GM12878 (cell line): ENCODE results near the gene TMPRSS2. TPM values are rescaled to one million over a fixed set of nuclear protein-coding genes. Genes with fewer than 3 reads are reported as not detected.

ENCODE experiments used
- ATAC-seq: fragments of 200-7000 bp; cut with Tn5 transposase; 3 replicates; pipeline ENCODE4 v1.9.1; 2020; ENCODE audit warnings: mild to moderate bottlenecking, moderate library complexity
- BruUV-seq: library from RNA; stranded (reverse); fragments of 400-500 nt; replicated peaks from 2 replicates; lab custom pipeline; 2021; lab: Mats Ljungman, UMichigan
- CTCF ChIA-PET: fragments of 300-600 bp; sonication (Branson Sonifier 250); formaldehyde crosslinking; extraction: SDS; loops from one replicate; lab custom pipeline; 2021; ENCODE audit warnings: inconsistent platforms; lab: Yijun Ruan, JAX
- POLR2A ChIA-PET: fragments of 350-600 bp; formaldehyde crosslinking; extraction: SDS; loops from one replicate; lab custom pipeline; 2021; ENCODE audit warnings: inconsistent platforms; lab: Charles Lee
- RAD21 ChIA-PET: fragments of 300-600 bp; sonication (Branson Sonifier 250); formaldehyde crosslinking; loops from one replicate; lab custom pipeline; 2023; ENCODE audit warnings: antibody characterized with exemption; ENCODE audit not compliant: unreplicated experiment; lab: Charles Lee
- SMC1A ChIA-PET: fragments of 300-600 bp; sonication (Branson Sonifier 250); formaldehyde crosslinking; loops from one replicate; lab custom pipeline; 2023; ENCODE audit not compliant: unreplicated experiment, uncharacterized antibody; lab: Charles Lee
- DNase-seq: peaks from one replicate; pipeline ENCODE4 v3.0.0-alpha.2; 2011; ENCODE audit warnings: low read depth, low spot score
- FAIRE-seq: peaks from 3 replicates; lab custom pipeline; 2011; peaks lifted over from hg19 to GRCh38; lab: Jason Lieb, UNC
- H2AFZ ChIP-seq: 2 replicates; pipeline ENCODE4 v1.6.0; 2011; ENCODE audit warnings: low read depth, low read length, control low read depth; ENCODE audit not compliant: control insufficient read depth
- H3K27ac ChIP-seq: 2 replicates; pipeline ENCODE4 v1.5.1; 2011; ENCODE audit warnings: control low read depth; ENCODE audit not compliant: control insufficient read depth, insufficient read depth
- H3K27me3 ChIP-seq, 2 experiments: replicated peaks in 1 of 2; 2 replicates each; pipeline versions ENCODE4 v1.6.0 to v1.6.1; 2011; ENCODE audit warnings: low read length in 1 of 2; ENCODE audit not compliant: control insufficient read depth in 2 of 2, insufficient read depth in 2 of 2
- H3K36me3 ChIP-seq, 2 experiments: 2 replicates each; pipeline ENCODE4 v1.5.1; 2011; ENCODE audit warnings: low read length in 1 of 2; ENCODE audit not compliant: control insufficient read depth in 2 of 2, insufficient read depth in 2 of 2
- H3K4me1 ChIP-seq: 2 replicates; pipeline ENCODE4 v1.6.1; 2011; ENCODE audit warnings: mild to moderate bottlenecking, low read length, moderate library complexity, mixed read lengths; ENCODE audit not compliant: control insufficient read depth, insufficient read depth
- H3K4me2 ChIP-seq: 2 replicates; pipeline ENCODE4 v1.6.0; 2011; ENCODE audit warnings: control low read depth; ENCODE audit not compliant: control insufficient read depth, insufficient read depth
- H3K4me3 ChIP-seq: fragments of 200-600 bp; sonication (generic); 2 replicates; pipeline ENCODE4 v1.5.1; 2016
- H3K79me2 ChIP-seq: 2 replicates; pipeline ENCODE4 v1.6.0; 2011; ENCODE audit warnings: low read length; ENCODE audit not compliant: control insufficient read depth, insufficient read depth
- H3K9ac ChIP-seq: 2 replicates; pipeline ENCODE4 v1.8.0; 2011; ENCODE audit warnings: low read length, control low read depth, mixed read lengths; ENCODE audit not compliant: control insufficient read depth, insufficient read depth
- H3K9me3 ChIP-seq: replicated peaks from 3 replicates; pipeline ENCODE4 v1.5.1; 2011; ENCODE audit warnings: mild to moderate bottlenecking, low read length; ENCODE audit not compliant: control insufficient read depth, insufficient read depth
- H4K20me1 ChIP-seq: 2 replicates; pipeline ENCODE4 v1.6.0; 2011; ENCODE audit not compliant: control insufficient read depth, insufficient read depth
- BHLHE40 ChIP-seq, 2 experiments: fragments of 450-650 bp in 1 of 2; IDR thresholded peaks; 2 replicates each; pipeline ENCODE4 v1.6.1; 2011 to 2017; ENCODE audit warnings: low read depth in 2 of 2, borderline replicate concordance in 1 of 2, improper control_type of control experiment in 1 of 2, low read length in 1 of 2, mild to moderate bottlenecking in 1 of 2
- BRCA1 ChIP-seq: IDR thresholded peaks from 2 replicates; pipeline ENCODE4 v1.6.1; 2011; ENCODE audit warnings: low read depth, low read length, improper control_type of control experiment
- CTCF ChIP-seq, 3 experiments: IDR thresholded peaks in 2 of 3; conservative IDR thresholded peaks in 1 of 3; 2 replicates each; pipeline ENCODE4 v1.5.1; 2011; ENCODE audit warnings: low read depth in 3 of 3, low read length in 3 of 3, mild to moderate bottlenecking in 3 of 3, control low read depth in 2 of 3, moderate library complexity in 2 of 3, inconsistent platforms in 1 of 3, mixed read lengths in 1 of 3; ENCODE audit not compliant: control insufficient read depth in 2 of 3, insufficient read depth in 1 of 3; ENCODE audit errors: extremely low read depth in 1 of 3
- EED ChIP-seq: sonication (generic); IDR thresholded peaks from 2 replicates; pipeline ENCODE4 v1.6.1; 2016; ENCODE audit warnings: antibody characterized with exemption, low read depth
- ESRRA ChIP-seq: IDR thresholded peaks from 2 replicates; pipeline ENCODE4 v1.6.1; 2012; ENCODE audit warnings: mild to moderate bottlenecking, low read length, improper control_type of control experiment
- GATAD2B ChIP-seq: fragments of 450-650 bp; conservative IDR thresholded peaks from 2 replicates; pipeline ENCODE4 v1.6.1; 2017; ENCODE audit warnings: low read depth, mild to moderate bottlenecking, moderate library complexity
- IRF4 ChIP-seq: IDR thresholded peaks from 2 replicates; pipeline ENCODE4 v1.6.1; 2011; ENCODE audit warnings: low read depth, low read length
- JUND ChIP-seq: IDR thresholded peaks from 2 replicates; pipeline ENCODE4 v1.6.1; 2012; ENCODE audit warnings: low read depth, mild to moderate bottlenecking, low read length, improper control_type of control experiment, moderate library complexity
- MEF2A ChIP-seq: IDR thresholded peaks from 2 replicates; pipeline ENCODE4 v1.6.1; 2011; ENCODE audit warnings: low read depth, mild to moderate bottlenecking, low read length, moderate library complexity; ENCODE audit not compliant: insufficient read depth
- POLR2A ChIP-seq: IDR thresholded peaks from 2 replicates; pipeline ENCODE4 v1.6.1; 2011; ENCODE audit warnings: low read depth, mild to moderate bottlenecking, low read length
- POLR2AphosphoS2 ChIP-seq: IDR thresholded peaks from 2 replicates; pipeline ENCODE4 v1.6.1; 2011; ENCODE audit warnings: low read depth, mild to moderate bottlenecking, low read length, improper control_type of control experiment, moderate library complexity
- POLR2AphosphoS5 ChIP-seq: IDR thresholded peaks from 2 replicates; pipeline ENCODE4 v1.6.1; 2011; ENCODE audit warnings: mild to moderate bottlenecking, low read length, inconsistent platforms
- RAD21 ChIP-seq: IDR thresholded peaks from 2 replicates; pipeline ENCODE4 v1.6.1; 2011; ENCODE audit warnings: mild to moderate bottlenecking, low read depth, low read length, moderate library complexity; ENCODE audit not compliant: insufficient read depth
- RELB ChIP-seq: fragments of 450-650 bp; IDR thresholded peaks from 2 replicates; pipeline ENCODE4 v1.6.1; 2017; ENCODE audit warnings: low read depth, mild to moderate bottlenecking, moderate library complexity
- RUNX3 ChIP-seq: IDR thresholded peaks from 2 replicates; pipeline ENCODE4 v1.6.1; 2012; ENCODE audit warnings: low read length, inconsistent platforms
- SMAD5 ChIP-seq: IDR thresholded peaks from 2 replicates; pipeline ENCODE4 v1.6.1; 2016; ENCODE audit warnings: antibody characterized with exemption, low read depth
- SMARCA5 ChIP-seq: fragments of 450-650 bp; IDR thresholded peaks from 2 replicates; pipeline ENCODE4 v1.6.1; 2017; ENCODE audit warnings: mild to moderate bottlenecking
- SMC3 ChIP-seq: IDR thresholded peaks from 2 replicates; pipeline ENCODE4 v1.6.1; 2011; ENCODE audit warnings: low read length, improper control_type of control experiment, borderline replicate concordance
- YY1 ChIP-seq: IDR thresholded peaks from 2 replicates; pipeline ENCODE4 v1.6.1; 2011; ENCODE audit warnings: low read depth, mild to moderate bottlenecking, low read length
- WGBS: methylation state at CpG from one replicate; pipeline ENCODE4 v1.1.6; 2016; ENCODE audit warnings: low lambda C conversion rate; ENCODE audit not compliant: insufficient replicate concordance, insufficient coverage; ENCODE audit errors: missing lambda C conversion rate; 5-methylcytosine and 5-hydroxymethylcytosine counted together
- in situ Hi-C: fragments of 300-500 bp; cut with MboI; formaldehyde crosslinking; loops from 9 replicates; pipeline ENCODE4 v1.14.3; 2018; ENCODE audit warnings: mixed read lengths
- intact Hi-C: fragments of 100-400 bp; cut with micrococcal nuclease; formaldehyde crosslinking; loops from one replicate; pipeline ENCODE4 v1.14.2; 2022; ENCODE audit not compliant: unreplicated experiment
- polyA plus RNA-seq, 11 experiments: library from polyadenylated mRNA; depleted of rRNA in 4 of 11; unstranded in 6 of 11; stranded (reverse) in 5 of 11; fragments of >200 nt; fragmentation: Nextera tagmentation in 4 of 11; fragmentation: Illumina TruSeq in 1 of 11; extraction: Ambion mirVana in 4 of 11; extraction: Trizol in 1 of 11; gene quantifications; 1 replicate in 1 of 11; 2 replicates in 10 of 11; pipeline versions ENCODE4 v1.2.1 to v1.2.3, GENCODE V29; 2011 to 2016; ENCODE audit warnings: inconsistent platforms in 2 of 11, missing spikeins in 2 of 11, low read depth in 1 of 11
- total RNA-seq, 4 experiments: library from RNA; depleted of rRNA in 3 of 4; stranded (reverse); fragments of >200 nt in 3 of 4; fragmentation: Illumina TruSeq in 1 of 4; extraction: Trizol in 1 of 4; gene quantifications; 2 replicates each; pipeline versions ENCODE4 v1.2.1 to v1.2.3, GENCODE V29; 2013 to 2021

The TMPRSS2 gene
- total and polyA plus RNA-seq, 10 of the 15 experiments (the other 5 are each of a cell fraction or from before 2014, with no cell fraction given), result 0.19 to 0.26 TPM; not detected in 8

- Histone ChIP-seq H3K4me1 (no peaks in the 10 kb centered on the region), H3K27ac (no peak overlapping the region), H3K36me3 (peaks cover 17 to 27% of the 10 kb centered on the region in 2 experiments), H3K27me3 (no peaks in the 10 kb centered on the region), H3K9ac (no peak overlapping the region), H4K20me1 (peaks cover 15% of the 10 kb centered on the region), H3K4me2 (no peak overlapping the region), H3K4me3 (no peak overlapping the region), H3K79me2 (no peaks in the 10 kb centered on the region)
- RAD21 ChIA-PET, result interaction anchor here (1.4 to 3.4 kb wide), 2 partner anchors 92 to 177 kb away, joined by 4 to 26 read pairs; no protein-coding TSS in a partner anchor
- SMC1A ChIA-PET, result interaction anchor here (1.1 to 1.4 kb wide), 2 partner anchors 91 to 178 kb away, joined by 3 to 18 read pairs; no protein-coding TSS in a partner anchor
- POLR2A ChIA-PET, result no interaction called here
- intact Hi-C loops, result loop anchor here (1.0 kb wide), 1 partner anchor 178 kb away; no protein-coding TSS in a partner anchor
- in situ Hi-C loops, result no loop called here
- ATAC-seq (peak; percentile 89), DNase-seq (no peak)
- 57% methylated on average over 17 of the region's 17 CpGs for WGBS
- CTCF ChIA-PET, result interaction anchor here (0.7 to 3.1 kb wide), 5 partner anchors 11 to 177 kb away, joined by 4 to 47 read pairs (median 6); no protein-coding TSS in a partner anchor
- TF ChIP-seq ESRRA (0 out of 2 replicates have a peak, but pooled peaks have one; percentile 15), YY1 (0 out of 2 replicates have a peak, but pooled peaks have one; percentile 32), MEF2A (no peak), JUND (no peak), SMC3 (peak; percentile 86), CTCF (IDR thresholded peaks at IDR 0.05 in 2 of 3, conservative IDR thresholded peaks at IDR 0.05 in 1 of 3; ENCODE audit: control insufficient read depth in 2 of 3, extremely low read depth in 1 of 3, insufficient read depth in 1 of 3, low read depth in 3 of 3, low read length in 3 of 3) (peak; percentile 77 to 82 (median 81)), SMARCA5 (no peak), EED (0 out of 2 replicates have a peak, but pooled peaks have one; percentile 15), BHLHE40 (IDR thresholded peaks at IDR 0.05; ENCODE audit: borderline replicate concordance in 1 of 2, low read depth in 2 of 2, low read length in 1 of 2) (0 out of 4 replicates have a peak, but pooled peaks of 1 of the 2 experiments have one; percentile 17), SMAD5 (0 out of 2 replicates have a peak, but pooled peaks have one; percentile 7), RUNX3 (peak; percentile 13), BRCA1 (no peak), POLR2AphosphoS5 (peak; percentile 73), GATAD2B (no peak), POLR2AphosphoS2 (peak; percentile 49; the same call in 1 of the 2 replicates), IRF4 (0 out of 2 replicates have a peak, but pooled peaks have one; percentile 18), RAD21 (peak; percentile 60), POLR2A (peak; percentile 62; the same call in 1 of the 2 replicates), RELB (no peak)
- TF ChIP-seq, all 136 proteins: peak for 13
- H3K9me3 ChIP-seq, result no peaks in the 10 kb centered on the region; the same call in 2 of the 3 replicates
- no peak overlapping the region for H2AFZ ChIP-seq
- no TSS peak for BruUV-seq
- peak; percentile 91 for FAIRE-seq
Measured at GRCh38 chr21:41460578-41461527, 47.1 kb downstream of the TMPRSS2 start.
